Ovary (tissue), 3 donors: ENCODE measurements around the gene PTTG1IP2.

Source experiments
- EP300 ChIP-seq: sonication (generic); formaldehyde crosslinking; IDR thresholded peaks from one replicate; pipeline ENCODE4 v1.6.1; 2017; ENCODE audit warnings: antibody characterized with exemption
- POLR2A ChIP-seq: fragments of 450-650 bp; IDR thresholded peaks from one replicate; pipeline ENCODE4 v1.6.1; 2017; ENCODE audit warnings: antibody characterized with exemption, mild to moderate bottlenecking, moderate library complexity
- TF ChIP-seq, protein P1 (sequence below), 3 donors: fragments of 450-650 bp in 2 of 3; fragments of 200-600 bp in 1 of 3; IDR thresholded peaks; one replicate each; pipeline versions ENCODE4 v1.5.1 to v1.8.0; 2016 to 2022; ENCODE audit warnings: antibody characterized with exemption in 3 of 3, mild to moderate bottlenecking in 1 of 3
- donor health status: DM: no; HTN: no; CAD: no.

DNA sequence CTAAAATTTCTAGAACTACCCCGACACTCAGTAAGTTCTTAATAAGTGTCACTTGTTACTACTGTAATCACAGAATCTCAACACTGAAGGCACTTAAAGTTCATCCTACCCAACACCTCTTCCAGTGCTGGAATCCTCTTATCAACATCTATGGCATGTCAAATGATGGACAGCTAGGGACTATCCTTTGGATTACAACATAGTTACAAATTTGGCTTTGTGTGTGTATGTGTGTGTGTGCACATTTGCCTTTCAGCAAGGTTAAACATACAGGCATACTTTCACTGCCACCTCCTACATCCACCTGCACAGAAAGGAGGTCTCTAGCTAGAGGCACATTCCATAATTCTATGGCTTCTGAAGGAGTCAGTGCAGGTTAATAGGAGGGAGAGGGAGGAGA is 25.8 kb downstream of the PTTG1IP2 start:
- no peak for TF ChIP-seq POLR2A
- TF ChIP-seq, protein P1, sequence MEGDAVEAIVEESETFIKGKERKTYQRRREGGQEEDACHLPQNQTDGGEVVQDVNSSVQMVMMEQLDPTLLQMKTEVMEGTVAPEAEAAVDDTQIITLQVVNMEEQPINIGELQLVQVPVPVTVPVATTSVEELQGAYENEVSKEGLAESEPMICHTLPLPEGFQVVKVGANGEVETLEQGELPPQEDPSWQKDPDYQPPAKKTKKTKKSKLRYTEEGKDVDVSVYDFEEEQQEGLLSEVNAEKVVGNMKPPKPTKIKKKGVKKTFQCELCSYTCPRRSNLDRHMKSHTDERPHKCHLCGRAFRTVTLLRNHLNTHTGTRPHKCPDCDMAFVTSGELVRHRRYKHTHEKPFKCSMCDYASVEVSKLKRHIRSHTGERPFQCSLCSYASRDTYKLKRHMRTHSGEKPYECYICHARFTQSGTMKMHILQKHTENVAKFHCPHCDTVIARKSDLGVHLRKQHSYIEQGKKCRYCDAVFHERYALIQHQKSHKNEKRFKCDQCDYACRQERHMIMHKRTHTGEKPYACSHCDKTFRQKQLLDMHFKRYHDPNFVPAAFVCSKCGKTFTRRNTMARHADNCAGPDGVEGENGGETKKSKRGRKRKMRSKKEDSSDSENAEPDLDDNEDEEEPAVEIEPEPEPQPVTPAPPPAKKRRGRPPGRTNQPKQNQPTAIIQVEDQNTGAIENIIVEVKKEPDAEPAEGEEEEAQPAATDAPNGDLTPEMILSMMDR (IDR thresholded peaks at IDR 0.05), result no peak
- TF ChIP-seq EP300, result no peak
